Activated CD4-positive, CD25-positive, alpha-beta regulatory T cell treated with anti-CD3 and anti-CD28 coated beads, Interleukin-2, amount 50 U/mL, for 24 hours (primary cell): ENCODE measurements around the gene CEP89.
"Not testable (repeated sequence)": the region's sequence is repeated elsewhere in the genome, so short reads cannot be mapped to it uniquely, and the experiment has no call there.

Source experiments
- ATAC-seq, 2 donors: fragments of 150-1000 bp; cut with Tn5 transposase; one replicate each; pipeline ENCODE4 v1.10.0; 2021; ENCODE audit warnings: mild to moderate bottlenecking in 1 of 2, moderate library complexity in 1 of 2

Gene CEP89

DNA sequence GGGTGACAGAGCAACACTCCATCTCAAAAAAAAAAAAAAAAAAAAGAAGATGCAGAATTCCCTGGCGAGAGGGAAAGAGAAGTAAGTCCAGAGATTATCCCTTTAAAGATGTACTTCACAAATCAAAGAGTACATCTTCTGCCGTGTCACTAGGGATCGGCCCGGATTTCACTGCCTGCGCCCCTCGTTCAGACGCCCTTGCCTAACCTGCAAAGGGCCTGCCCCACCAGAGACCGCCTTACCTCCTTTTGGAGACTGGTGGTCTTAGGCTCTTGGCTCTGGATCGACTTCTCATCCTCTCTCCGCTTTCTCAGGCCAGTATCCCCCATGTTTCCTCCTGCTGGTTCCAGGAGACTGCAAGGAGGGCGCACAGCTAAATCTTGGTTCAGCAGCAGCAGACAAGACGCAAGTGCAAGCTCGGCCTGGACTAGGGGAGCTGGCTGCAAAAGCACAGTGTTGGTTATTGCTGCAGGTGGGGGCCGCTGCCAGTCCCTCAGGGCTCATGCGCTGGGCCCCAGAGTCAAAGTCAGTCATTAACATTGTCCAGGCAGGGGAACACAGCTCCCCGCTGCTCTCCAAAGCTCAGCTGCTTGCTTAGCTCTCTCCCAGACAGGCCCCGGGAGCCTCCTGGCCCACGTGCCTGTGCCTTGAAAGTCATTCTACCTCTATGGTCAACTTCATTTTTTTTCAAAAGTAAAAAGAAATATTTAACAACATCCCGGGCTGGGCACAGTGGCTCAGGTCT is 103.4 kb downstream of the CEP89 start:
- ATAC-seq, result no peak

DNA sequence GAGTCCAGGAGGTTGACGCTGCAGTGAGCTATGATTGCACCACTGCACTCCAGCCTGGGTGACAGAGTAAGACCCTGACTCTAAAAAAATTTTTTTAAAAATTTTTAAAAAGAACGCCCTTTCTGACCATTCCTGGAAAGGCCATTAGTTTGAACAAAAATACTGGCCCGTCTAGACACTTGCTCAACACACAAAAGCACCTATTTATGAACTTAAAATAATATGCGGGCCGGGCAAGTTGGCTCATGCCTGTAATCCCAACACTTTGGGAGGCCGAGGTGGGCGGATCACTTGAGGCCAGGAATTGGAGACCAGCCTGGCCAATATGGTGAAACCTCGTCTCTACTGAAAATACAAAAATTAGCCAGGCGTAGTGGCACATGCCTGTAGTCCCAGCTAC is 104.3 kb downstream of the CEP89 start:
- ATAC-seq, result not testable (repeated sequence)

DNA sequence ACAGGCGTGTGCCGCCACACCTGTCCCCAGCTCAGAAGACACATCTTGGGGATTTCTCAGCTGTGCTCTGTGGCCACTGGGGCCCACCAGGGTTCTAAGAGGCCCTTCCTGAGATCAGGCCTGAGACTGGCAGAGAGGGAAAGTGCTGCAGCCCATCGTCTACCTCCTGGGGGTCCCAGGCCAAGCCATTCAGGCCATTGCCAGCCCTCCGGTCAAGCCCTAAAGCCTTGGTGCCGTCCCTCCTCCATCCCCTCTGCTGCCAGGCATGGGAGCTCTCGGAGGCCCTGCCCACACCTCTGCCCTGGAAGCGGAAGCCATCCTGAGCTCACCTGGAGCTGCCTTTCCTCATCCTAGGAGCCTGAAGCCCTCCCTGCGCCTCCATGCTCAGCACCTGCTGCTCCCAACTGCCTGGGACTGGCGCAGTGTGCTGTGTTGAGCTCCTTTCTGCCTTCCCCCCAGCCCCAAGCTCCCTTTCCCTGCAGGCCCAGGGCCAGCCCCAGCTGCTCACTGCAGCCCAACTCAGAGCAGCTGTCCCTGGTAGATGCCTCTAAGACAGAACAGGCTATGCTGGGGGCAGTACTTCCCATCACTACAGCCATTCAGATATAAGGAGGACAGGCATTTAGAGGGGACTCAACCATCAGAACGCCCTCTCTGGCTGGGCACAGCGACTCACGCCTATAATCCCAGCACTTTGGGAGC is 105.0 kb downstream of the CEP89 start:
- ATAC-seq, result no peak

DNA sequence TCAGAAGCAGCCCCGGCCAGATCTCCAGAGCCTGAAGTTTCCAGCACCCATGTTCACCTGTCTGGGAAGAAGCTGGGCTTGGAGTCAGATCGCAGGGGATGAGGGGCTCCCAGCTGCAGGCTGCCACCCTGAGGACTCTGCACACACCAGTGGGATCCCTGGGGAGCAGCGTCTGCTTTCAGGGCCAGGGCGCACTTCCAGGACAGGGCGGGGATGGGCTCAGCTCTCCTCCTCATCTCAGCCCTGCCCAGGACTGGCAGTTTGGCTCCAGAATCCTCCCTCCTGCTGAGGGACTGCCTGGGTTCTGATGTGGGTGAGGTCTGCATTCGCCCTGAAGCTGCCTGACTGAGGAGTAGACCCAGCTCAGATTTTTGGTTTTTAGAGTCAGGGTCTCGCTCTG is 105.7 kb downstream of the CEP89 start:
- no peak for ATAC-seq

DNA sequence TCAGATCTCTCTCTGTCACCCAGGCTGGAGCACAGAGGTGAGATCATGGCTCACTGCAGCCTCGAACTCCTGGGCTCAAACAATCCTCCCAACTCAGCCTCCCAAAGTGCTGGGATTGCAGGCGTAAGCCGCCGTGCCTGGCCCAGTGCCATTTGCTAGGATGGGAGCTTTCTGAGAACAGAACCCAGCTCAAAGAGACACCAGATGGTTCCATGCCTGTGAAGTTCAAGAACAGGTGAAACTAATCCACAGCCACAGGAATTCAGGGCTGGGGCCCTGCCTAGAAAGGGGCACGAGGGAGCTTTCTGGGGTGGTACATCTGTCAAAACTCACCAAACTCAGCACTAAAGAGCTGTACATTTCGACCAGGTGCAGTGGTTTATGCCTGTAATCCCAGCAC is 106.4 kb downstream of the CEP89 start:
- ATAC-seq, result no peak

DNA sequence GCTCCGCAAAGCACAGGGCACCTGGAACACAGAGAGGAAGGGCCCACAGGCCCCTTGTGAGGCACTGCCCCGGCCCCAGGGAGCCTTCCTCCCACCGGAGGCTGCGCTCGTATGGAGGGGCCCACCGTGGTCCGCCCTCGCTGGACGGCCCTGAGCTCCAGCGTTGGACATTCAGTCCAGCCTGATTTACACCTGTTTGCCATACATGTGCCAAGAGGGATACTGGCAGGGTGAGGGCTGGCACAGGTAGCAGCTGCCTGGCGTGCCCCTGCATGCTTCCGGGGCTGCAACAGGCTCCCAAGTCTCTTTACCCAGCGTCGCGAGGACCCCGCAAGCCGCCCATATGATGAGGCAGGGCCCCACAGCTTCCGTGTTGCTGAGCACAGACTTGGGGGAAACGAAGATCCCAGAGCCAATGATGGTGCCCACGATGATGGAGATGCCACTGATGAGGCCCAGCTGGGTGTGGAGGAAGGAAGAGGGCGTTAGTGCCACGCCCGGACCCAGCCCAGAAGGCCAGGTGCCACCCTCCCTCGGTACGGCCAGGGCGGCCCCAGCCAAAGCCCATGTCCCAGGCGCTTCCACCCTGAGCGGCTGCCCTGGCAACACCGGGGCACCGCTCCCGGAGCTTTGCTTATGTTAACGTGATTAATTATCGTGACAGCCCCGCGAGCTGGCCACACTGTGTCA is 107.3 kb downstream of the CEP89 start:
- no peak for ATAC-seq

DNA sequence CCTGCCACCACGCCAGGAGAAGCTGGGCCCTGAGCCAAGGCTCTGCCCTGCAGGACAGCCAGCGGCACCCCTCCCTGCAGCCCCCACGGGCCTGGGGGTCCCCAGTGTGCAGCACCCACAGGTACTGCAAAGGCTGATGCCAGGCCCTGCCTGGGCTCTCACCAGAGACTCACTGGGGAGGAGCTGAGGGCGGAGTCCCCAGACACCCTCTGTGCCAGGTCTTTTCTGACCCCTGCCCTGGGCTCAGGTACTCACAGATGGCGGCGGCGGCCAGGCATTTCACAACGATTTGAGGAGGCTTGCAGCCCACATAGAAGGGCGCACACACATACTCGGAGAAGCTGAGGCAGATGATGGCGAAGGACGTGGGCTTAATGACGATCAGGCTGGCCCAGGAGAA is 107.9 kb downstream of the CEP89 start:
- ATAC-seq, result no peak

DNA sequence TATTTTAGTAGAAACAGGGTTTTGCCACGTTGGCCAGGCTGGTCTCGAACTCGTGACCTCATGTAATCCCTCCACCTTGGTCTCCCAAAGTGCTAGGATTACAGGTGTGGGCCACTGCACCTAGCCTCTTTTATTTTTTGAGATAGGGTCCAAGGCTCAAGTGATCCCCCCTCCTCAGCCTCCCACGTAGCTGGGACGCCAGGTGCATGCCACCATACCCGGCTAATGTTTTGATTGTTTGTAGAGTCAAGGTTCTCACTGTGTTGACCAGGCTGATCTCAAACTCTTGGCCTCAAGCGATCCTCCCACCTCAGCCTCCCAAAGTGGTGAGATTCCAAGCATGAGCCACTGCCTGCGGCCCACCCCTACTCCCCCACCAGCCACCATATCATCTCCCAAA is 108.5 kb downstream of the CEP89 start:
- ATAC-seq, result no peak

DNA sequence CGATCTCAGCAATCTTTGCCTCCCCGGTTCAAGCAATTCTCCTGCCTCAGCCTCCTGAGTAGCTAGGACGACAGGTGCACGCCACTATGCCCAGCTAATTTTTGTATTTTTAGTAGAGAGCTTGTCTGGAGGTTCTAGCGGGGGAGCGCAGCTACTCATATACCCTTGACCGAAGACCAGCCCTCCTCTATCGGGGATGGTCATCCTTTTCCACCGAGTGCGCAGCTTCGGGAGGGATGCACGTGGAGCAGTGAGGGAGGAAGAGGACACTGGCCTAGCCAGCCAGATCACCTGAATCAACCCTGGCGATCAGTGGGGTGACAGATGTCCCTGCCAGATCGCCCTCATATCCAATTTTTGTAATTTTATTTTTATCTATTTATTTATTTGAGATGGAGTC is 109.0 kb downstream of the CEP89 start:
- ATAC-seq, result no peak

DNA sequence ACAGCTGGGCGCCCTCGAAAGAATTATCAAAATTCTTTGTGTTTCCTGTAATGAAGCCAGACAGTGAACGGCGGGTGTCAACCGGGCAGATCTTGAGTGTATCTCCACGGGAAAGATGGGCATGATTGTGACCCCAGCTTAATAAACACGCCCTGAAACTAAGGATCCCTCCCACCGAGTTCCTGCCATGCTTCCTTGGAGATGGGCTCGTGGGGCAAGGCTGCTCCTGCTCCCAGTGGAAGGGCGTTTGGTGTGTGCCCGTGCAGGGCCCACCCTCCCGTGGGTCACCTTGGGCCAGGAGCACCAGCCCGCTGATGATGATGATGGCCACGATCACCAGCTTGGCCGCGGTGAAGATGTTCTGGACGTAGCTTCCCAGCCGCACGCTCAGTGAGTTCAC is 109.6 kb downstream of the CEP89 start:
- no peak for ATAC-seq

DNA sequence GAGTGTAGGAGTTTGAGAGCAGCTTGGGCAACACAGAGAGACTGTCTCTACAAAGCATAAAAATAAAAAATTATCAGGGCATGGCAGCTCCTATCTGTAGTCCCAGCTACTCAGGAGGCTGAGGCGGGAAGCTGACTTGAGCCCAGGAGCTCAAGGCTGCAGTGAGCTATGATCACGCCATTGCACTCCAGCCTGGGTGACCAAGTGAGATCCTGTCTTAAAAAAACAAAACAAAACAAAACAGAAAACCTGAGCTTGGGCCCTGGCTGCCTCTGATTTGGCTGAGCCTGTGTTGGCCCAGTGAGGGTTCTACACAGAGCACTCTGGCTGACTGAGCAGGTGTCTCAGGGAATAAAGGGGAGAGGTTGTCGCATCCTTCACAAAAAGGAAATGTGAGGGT is 110.2 kb downstream of the CEP89 start:
- no peak for ATAC-seq

DNA sequence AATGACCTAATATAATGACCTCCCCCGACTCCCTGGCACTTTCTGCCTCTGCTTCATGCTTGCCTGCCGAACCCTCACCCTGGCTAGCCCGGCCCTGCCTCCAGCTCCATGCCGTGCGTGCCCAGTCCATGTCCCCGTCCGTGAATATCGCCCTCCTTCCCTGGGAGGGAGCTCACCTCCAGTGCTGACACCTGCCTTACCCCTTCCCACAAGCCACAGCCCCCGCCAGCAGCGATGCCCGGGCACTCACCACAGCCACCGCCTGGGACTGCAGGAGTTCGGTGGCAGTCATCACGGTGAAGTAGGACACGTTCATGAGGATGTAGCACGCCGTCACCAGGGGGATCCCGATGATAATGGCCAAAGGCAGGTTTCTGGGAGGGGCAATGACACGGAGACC is 112.2 kb downstream of the CEP89 start:
- ATAC-seq, result no peak

DNA sequence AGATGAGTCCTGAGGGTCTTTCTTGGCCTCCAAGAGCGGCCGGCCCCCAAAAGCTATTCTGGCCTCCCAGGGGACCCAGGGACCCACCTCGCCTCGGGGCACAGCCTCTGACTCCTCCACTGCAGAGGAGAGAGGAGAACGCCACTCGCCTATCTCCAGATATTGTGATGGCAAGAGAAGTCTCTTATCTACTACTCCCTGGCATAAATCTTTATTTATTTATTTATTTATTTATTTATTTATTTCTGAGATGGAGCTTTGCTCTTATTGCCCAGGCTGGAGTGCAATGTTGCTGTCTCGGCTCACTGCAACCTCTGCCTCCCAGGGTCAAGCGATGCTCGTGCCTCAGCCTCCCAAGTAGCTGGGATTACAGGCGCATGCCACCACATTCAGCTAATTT is 113.2 kb downstream of the CEP89 start:
- ATAC-seq, result no peak

DNA sequence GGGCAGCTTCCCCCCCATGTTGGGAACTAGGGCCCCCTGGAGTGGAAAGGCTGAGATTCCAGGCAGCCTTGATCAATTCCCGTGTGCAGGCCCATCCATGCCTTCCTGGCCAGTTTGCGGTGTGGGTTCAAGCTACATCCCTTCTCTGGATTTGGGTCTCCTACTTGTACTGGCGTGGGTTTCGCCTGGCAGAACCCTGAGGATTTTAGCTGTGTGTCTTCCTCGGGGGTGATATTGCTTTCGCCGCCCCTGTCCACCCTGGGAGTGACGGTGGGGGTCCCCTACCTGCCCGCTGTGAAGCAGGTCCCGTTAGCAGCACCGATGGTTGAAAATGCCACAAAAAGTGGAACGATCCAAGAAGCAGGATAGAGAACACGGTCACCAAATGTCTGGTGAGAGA is 113.6 kb downstream of the CEP89 start:
- ATAC-seq, result no peak

DNA sequence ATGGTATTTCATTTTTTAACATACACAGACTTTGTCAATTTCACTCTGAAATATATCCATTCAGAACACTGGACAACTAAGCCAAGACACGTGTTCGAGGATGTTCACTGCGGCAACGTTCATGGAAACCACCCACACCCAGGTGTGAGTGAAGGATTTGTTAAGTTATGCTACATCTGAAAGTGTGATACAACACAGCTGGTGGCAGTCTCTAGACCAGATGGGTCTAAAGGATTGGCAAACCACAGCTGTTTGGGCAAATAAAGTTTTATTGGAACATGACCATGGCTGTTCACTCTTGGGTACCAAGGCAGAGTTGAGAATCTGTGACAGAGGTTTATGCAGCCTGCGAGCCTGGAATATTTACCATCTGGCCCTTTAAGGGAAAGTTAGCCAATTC is 114.2 kb downstream of the CEP89 start:
- ATAC-seq, result no peak

DNA sequence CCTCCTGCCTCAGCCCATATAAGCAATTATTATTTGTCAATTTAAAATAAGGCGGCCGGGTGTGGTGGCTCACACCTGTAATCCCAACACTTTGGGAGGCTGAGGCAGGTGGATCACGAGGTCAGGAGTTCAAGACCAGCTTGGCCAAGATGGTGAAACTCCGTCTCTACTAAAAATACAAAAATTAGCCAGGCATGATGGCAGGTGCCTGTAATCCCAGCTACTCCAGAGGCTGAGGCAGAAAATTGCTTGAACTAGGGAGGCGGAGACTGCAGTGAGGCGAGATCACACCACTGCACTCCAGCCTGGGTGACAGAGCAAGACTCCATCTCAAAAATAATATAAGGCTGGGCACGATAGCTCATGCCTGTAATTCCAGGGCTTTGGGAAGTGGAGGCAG is 114.9 kb downstream of the CEP89 start:
- not testable (repeated sequence) for ATAC-seq

DNA sequence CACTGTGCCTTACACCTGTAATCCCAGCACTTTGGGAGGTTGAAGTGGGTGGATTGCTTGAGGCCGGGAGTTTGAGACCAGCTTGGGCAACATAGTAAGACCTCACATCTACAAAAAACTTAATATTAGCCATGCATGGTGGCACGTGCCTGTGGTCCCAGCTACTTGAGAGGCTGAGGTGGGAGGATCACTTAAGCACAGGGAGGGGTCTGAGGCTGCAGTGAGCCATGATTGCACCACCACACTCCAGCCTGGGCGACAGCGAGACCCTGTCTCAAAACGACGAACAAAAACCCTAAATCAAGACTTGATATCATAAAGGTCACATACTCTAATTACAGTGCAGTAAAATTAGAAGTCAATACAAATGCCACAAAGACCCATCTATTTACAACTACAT is 119.5 kb downstream of the CEP89 start:
- no peak for ATAC-seq

DNA sequence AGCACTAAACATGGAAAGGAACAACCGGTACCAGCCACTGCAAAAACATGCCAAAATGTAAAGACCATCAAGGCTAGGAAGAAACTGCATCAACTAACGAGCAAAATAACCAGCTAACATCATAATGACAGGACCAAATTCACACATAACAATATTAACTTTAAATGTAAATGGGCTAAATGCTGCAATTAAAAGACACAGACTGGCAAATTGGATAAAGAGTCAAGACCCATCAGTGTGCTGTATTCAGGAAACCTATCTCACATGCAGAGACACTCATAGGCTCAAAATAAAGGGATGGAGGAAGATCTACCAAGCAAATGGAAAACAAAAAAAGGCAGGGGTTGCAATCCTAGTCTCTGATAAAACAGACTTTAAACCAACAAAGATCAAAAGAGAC is 123.7 kb downstream of the CEP89 start:
- not testable (repeated sequence) for ATAC-seq

DNA sequence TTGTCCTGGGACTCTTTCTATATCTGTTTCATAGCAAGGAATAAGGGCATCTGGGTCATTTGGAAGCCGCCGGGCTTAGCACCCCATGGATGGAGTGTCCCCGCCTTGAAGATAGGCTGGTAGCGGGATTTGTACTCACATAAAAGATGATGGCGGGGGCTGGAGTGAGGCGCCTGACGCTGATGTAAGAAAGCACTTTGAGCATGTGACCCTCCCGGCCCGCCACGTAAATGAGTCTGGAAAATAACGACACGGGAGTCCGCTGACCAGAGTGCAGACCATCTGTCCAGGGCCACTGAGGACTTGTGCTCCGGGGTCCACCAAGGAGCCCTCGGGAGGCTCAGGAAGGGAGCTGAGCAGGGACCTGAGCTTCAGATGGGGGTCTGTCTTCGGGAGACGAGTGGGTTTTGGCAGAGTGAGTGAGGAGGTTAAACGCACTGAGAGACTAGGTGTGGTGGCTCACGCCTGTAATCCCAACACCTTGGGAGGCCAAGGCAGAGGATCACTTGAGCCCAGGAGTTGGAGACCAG is 128.0 kb downstream of the CEP89 start:
- no peak for ATAC-seq

DNA sequence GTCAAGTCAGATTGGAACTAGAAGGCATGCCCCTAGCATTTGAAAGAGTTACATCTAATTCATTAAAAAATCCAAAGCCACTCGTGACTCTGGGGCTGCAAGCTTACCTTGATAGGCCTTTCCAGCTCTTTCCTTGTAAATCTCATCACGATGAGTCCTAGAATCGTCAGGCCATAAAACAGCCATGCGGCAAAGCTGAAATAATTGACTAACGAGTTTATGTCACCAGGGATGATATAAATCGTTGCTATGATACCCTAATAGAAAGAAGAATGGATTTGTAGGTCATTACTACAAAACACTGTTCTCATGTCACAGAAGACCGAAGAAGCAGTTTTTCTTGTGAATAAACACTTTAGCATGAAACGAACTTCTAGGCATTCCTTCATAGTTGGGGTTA is 129.7 kb downstream of the CEP89 start:
- ATAC-seq, result no peak

DNA sequence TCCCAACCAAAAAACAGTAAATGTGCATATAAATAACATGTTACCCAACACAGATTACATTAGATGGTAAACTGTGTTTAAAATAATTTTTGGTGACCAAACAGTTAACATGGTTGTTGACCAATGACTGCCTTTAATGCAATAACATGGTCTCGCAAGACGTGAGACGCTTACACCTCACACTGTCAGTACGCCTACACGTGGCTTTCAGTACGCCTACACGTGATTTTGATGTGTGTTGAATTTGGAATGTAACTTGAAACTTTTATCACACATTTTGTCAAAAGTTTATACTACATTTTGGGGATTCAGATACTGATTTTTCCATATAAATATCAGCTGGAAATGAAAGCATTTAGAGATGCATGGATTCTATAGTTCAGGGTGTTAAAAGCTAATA is 134.2 kb downstream of the CEP89 start:
- ATAC-seq, result no peak

DNA sequence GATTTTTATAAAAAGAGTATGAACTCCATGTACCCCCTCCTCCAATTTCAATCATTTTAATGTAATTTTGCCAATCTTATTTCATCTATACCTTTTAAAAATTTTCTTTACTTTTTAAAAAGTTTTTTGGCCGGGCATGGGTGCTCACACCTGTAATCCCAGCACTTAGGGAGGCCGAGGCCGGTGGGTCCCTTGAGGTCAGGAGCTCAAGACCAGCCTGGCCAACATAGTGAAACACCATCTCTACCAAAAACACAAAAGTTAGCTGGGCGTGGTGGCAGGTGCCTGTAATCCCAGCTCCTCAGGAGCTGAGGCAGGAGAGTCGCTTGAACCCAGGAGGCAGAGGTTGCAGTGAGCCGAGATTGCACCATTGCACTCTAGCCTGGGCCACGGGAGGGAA is 138.4 kb downstream of the CEP89 start:
- ATAC-seq, result not testable (repeated sequence)

DNA sequence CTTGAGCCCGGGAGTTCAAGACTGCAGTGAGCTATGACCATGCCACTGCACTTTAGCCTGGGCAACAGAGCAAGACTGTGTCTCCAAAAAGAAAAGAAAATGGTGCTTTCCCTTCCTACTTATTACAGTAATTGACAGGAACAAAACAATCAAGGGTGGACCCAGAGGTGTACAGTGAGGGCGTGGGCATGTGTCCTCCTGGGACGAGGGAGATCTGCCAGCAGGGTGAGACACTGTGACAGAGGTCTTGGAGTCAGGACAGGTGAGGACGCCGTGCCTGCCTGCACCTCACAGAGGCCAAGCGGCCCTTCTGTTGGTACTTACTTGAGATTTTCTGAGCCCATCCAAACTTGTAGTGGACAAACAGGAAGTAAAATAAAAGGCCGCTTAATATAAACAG is 138.9 kb downstream of the CEP89 start:
- not testable (repeated sequence) for ATAC-seq

DNA sequence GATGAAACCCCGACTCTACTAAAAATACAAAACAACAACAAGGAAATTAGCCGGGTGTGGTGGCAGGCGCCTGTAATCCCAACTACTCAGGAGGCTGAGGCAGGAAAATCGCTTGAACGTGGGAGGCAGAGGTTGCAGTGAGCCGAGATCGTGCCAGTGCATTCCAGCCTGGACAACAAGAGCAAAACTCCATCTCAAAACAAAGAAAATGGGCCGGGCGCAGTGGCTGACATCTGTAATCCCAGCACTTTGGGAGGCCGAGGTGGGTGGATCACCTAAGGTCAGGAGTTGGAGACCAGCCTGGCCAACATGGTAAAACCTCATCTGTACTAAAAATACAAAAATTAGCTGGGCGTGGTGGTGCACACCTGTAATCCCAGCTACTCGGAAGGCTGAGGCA is 139.7 kb downstream of the CEP89 start:
- not testable (repeated sequence) for ATAC-seq
